Measurements from ENCODE around the gene ZNF335.

ZNF335 gene

GRCh38 chr20:45899046-45899835 lies 72.8 kb downstream of the ZNF335 start:
- Histone ChIP-seq H3K4me3 (ENCODE audit: insufficient read depth, low read depth, low read length) (no peak overlapping the region), H3K27ac (ENCODE audit: insufficient read depth, low read depth, low read length, poor library complexity, severe bottlenecking) (no peak overlapping the region), H3K4me1 (ENCODE audit: control insufficient read depth, insufficient read depth, low read length) (peaks cover 2% of the 10 kb centered on the region), H3K9me3 (ENCODE audit: control insufficient read depth, low read length) (no peaks in the 10 kb centered on the region), H3K27me3 (ENCODE audit: control insufficient read depth, insufficient read depth, low read length, poor library complexity, severe bottlenecking) (no peaks in the 10 kb centered on the region), H3K36me3 (ENCODE audit: control insufficient read depth, insufficient read depth, low read length) (peaks cover 23% of the 10 kb centered on the region)
- WGBS, 2 experiments, result 94 to 96% methylated on average over 11 to 13 of the region's 13 CpGs

All from ectodermal cell (in vitro differentiated cells).